ENCODE results near the gene ADGRV1.

The ADGRV1 gene

GRCh38 chr5:90933298-90933697 lies 374.7 kb downstream of the ADGRV1 start:
- Histone ChIP-seq H3K27ac (replicated peaks) (no peak overlapping the region), H3K4me3 (replicated peaks; ENCODE audit: insufficient read depth, low read length) (no peak overlapping the region), H3K27me3 (ENCODE audit: insufficient read depth, poor library complexity, severe bottlenecking) (no peaks in the 10 kb centered on the region)
- TF ChIP-seq, protein P1, sequence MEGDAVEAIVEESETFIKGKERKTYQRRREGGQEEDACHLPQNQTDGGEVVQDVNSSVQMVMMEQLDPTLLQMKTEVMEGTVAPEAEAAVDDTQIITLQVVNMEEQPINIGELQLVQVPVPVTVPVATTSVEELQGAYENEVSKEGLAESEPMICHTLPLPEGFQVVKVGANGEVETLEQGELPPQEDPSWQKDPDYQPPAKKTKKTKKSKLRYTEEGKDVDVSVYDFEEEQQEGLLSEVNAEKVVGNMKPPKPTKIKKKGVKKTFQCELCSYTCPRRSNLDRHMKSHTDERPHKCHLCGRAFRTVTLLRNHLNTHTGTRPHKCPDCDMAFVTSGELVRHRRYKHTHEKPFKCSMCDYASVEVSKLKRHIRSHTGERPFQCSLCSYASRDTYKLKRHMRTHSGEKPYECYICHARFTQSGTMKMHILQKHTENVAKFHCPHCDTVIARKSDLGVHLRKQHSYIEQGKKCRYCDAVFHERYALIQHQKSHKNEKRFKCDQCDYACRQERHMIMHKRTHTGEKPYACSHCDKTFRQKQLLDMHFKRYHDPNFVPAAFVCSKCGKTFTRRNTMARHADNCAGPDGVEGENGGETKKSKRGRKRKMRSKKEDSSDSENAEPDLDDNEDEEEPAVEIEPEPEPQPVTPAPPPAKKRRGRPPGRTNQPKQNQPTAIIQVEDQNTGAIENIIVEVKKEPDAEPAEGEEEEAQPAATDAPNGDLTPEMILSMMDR (IDR thresholded peaks at IDR 0.05; ENCODE audit: insufficient read depth, low read length), result no peak
- TF ChIP-seq POLR2AphosphoS5 (IDR thresholded peaks at IDR 0.05; ENCODE audit: low read depth), result no peak
- TF ChIP-seq SPI1 (IDR thresholded peaks at IDR 0.05; ENCODE audit: borderline replicate concordance, low read depth), result no peak
- no peak for TF ChIP-seq GABPA (IDR thresholded peaks at IDR 0.05; ENCODE audit: low read depth)
- no peak for DNase-seq (ENCODE audit: low read depth in 1 of 2, low spot score in 1 of 2)

GRCh38 chr5:90934091-90934719 lies 375.6 kb downstream of the ADGRV1 start:
- Histone ChIP-seq H3K27me3 (ENCODE audit: insufficient read depth, poor library complexity, severe bottlenecking) (no peaks in the 10 kb centered on the region), H3K4me3 (replicated peaks; ENCODE audit: insufficient read depth, low read length) (no peak overlapping the region), H3K27ac (replicated peaks) (no peak overlapping the region)
- DNase-seq (ENCODE audit: low read depth in 1 of 2, low spot score in 1 of 2), result no peak
- no peak for TF ChIP-seq GABPA (IDR thresholded peaks at IDR 0.05; ENCODE audit: low read depth)
- no peak for TF ChIP-seq SPI1 (IDR thresholded peaks at IDR 0.05; ENCODE audit: borderline replicate concordance, low read depth)
- TF ChIP-seq, protein P2, sequence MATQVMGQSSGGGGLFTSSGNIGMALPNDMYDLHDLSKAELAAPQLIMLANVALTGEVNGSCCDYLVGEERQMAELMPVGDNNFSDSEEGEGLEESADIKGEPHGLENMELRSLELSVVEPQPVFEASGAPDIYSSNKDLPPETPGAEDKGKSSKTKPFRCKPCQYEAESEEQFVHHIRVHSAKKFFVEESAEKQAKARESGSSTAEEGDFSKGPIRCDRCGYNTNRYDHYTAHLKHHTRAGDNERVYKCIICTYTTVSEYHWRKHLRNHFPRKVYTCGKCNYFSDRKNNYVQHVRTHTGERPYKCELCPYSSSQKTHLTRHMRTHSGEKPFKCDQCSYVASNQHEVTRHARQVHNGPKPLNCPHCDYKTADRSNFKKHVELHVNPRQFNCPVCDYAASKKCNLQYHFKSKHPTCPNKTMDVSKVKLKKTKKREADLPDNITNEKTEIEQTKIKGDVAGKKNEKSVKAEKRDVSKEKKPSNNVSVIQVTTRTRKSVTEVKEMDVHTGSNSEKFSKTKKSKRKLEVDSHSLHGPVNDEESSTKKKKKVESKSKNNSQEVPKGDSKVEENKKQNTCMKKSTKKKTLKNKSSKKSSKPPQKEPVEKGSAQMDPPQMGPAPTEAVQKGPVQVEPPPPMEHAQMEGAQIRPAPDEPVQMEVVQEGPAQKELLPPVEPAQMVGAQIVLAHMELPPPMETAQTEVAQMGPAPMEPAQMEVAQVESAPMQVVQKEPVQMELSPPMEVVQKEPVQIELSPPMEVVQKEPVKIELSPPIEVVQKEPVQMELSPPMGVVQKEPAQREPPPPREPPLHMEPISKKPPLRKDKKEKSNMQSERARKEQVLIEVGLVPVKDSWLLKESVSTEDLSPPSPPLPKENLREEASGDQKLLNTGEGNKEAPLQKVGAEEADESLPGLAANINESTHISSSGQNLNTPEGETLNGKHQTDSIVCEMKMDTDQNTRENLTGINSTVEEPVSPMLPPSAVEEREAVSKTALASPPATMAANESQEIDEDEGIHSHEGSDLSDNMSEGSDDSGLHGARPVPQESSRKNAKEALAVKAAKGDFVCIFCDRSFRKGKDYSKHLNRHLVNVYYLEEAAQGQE (IDR thresholded peaks at IDR 0.05; ENCODE audit: insufficient replicate concordance, low read depth), result no peak
- TF ChIP-seq, protein P1 (IDR thresholded peaks at IDR 0.05; ENCODE audit: insufficient read depth, low read length), result no peak
- TF ChIP-seq POLR2AphosphoS5 (IDR thresholded peaks at IDR 0.05; ENCODE audit: low read depth), result no peak

DNA sequence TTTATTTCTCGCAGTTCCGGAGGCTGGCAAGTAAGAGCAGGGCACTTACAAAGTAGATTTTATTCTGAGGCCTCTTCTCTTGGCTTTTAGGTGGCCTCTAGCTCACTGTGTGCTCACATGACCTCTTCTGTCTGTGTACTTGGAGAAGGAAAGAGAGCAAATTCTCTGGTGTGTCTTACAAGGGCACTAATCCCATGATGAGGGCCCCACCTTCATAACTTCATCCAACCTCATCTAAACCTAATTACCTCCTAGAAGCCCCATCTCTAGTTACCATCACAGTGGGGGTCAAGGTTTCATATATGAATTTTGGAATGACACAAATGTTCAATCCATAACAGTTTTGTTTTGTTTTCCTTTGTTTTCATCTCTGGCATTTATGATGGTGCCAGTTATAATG lies 376.1 kb downstream of the ADGRV1 start:
- no peak overlapping the region for H3K4me3 ChIP-seq (replicated peaks; ENCODE audit: insufficient read depth, low read length)
- DNase-seq (ENCODE audit: low read depth in 1 of 2, low spot score in 1 of 2), result no peak
- no peak for TF ChIP-seq GABPA (IDR thresholded peaks at IDR 0.05; ENCODE audit: low read depth)
- no peak for TF ChIP-seq SPI1 (IDR thresholded peaks at IDR 0.05; ENCODE audit: borderline replicate concordance, low read depth)
- TF ChIP-seq POLR2AphosphoS5 (IDR thresholded peaks at IDR 0.05; ENCODE audit: low read depth), result no peak
- TF ChIP-seq, protein P1 (IDR thresholded peaks at IDR 0.05; ENCODE audit: insufficient read depth, low read length), result no peak
- TF ChIP-seq, protein P2 (IDR thresholded peaks at IDR 0.05; ENCODE audit: insufficient replicate concordance, low read depth), result no peak
- H3K27me3 ChIP-seq (ENCODE audit: insufficient read depth, poor library complexity, severe bottlenecking), result no peaks in the 10 kb centered on the region
- H3K27ac ChIP-seq (replicated peaks), result no peak overlapping the region

- DNase-seq (ENCODE audit: low read depth in 1 of 2, low spot score in 1 of 2), result no peak
- no peak overlapping the region for H3K27ac ChIP-seq (replicated peaks)
- H3K4me3 ChIP-seq (replicated peaks; ENCODE audit: insufficient read depth, low read length), result no peak overlapping the region
- no peak for TF ChIP-seq POLR2AphosphoS5 (IDR thresholded peaks at IDR 0.05; ENCODE audit: low read depth)
- TF ChIP-seq SPI1 (IDR thresholded peaks at IDR 0.05; ENCODE audit: borderline replicate concordance, low read depth), result no peak
- TF ChIP-seq, protein P2 (IDR thresholded peaks at IDR 0.05; ENCODE audit: insufficient replicate concordance, low read depth), result no peak
- TF ChIP-seq, protein P1 (IDR thresholded peaks at IDR 0.05; ENCODE audit: insufficient read depth, low read length), result no peak
- no peak for TF ChIP-seq GABPA (IDR thresholded peaks at IDR 0.05; ENCODE audit: low read depth)
- H3K27me3 ChIP-seq (ENCODE audit: insufficient read depth, poor library complexity, severe bottlenecking), result no peaks in the 10 kb centered on the region
Observed at GRCh38 chr5:90939211-90939610, 380.6 kb downstream of the ADGRV1 start.

Measured in HL-60 (cell line).